Upper lobe of left lung (tissue), 6 donors: ENCODE data around the gene MPZL1. TPM values are rescaled to one million over a fixed set of nuclear protein-coding genes. Genes with fewer than 3 reads are reported as not detected.

Source experiments
- ATAC-seq, 2 donors: fragments of 200-7000 bp; cut with Tn5 transposase; one replicate each; pipeline ENCODE4 v1.9.1; 2022; ENCODE audit warnings: mild to moderate bottlenecking in 2 of 2, moderate library complexity in 2 of 2; ENCODE audit not compliant: low FRiP score in 2 of 2
- DNase-seq, 2 donors: peaks; one replicate each; pipeline ENCODE4 v3.0.0-alpha.2; 2019 to 2020
- H3K27ac ChIP-seq, 4 donors: fragments of 200-600 bp; sonication (generic); one replicate each; pipeline ENCODE4 v1.5.1; 2016 to 2019
- H3K27me3 ChIP-seq, 4 donors: fragments of 200-600 bp; sonication (generic); one replicate each; pipeline ENCODE4 v1.5.1; 2017 to 2019
- H3K36me3 ChIP-seq, 4 donors: fragments of 200-600 bp; sonication (generic); one replicate each; pipeline ENCODE4 v1.5.1; 2016 to 2019
- H3K4me1 ChIP-seq, 4 donors: fragments of 200-600 bp; sonication (generic); one replicate each; pipeline ENCODE4 v1.5.1; 2018 to 2019
- H3K4me3 ChIP-seq, 4 donors: fragments of 200-600 bp; sonication (generic); one replicate each; pipeline ENCODE4 v1.5.1; 2017 to 2019; ENCODE audit warnings: mild to moderate bottlenecking in 2 of 4, moderate library complexity in 1 of 4
- H3K9me3 ChIP-seq, 4 donors: fragments of 200-600 bp; sonication (generic); one replicate each; pipeline ENCODE4 v1.5.1; 2018 to 2019
- EP300 ChIP-seq, 4 donors: sonication (generic); formaldehyde crosslinking; IDR thresholded peaks; one replicate each; pipeline ENCODE4 v1.5.1; 2017; ENCODE audit warnings: antibody characterized with exemption in 4 of 4, control low read depth in 2 of 4
- POLR2A ChIP-seq, 4 donors: fragments of 450-650 bp; IDR thresholded peaks; one replicate each; pipeline ENCODE4 v1.5.1; 2016 to 2017; ENCODE audit warnings: antibody characterized with exemption in 4 of 4, mild to moderate bottlenecking in 2 of 4
- POLR2AphosphoS5 ChIP-seq, 2 donors: sonication (generic); formaldehyde crosslinking; IDR thresholded peaks; one replicate each; pipeline ENCODE4 v1.5.1; 2017; ENCODE audit warnings: antibody characterized with exemption in 2 of 2
- WGBS, 2 donors: methylation state at CpG; one replicate each; pipeline ENCODE4 v1.1.5; 2017 to 2018; 5-methylcytosine and 5-hydroxymethylcytosine counted together
- total RNA-seq, 6 donors: library from RNA; depleted of rRNA in 4 of 6; stranded (reverse); fragments of >200 nt in 4 of 6; gene quantifications; one replicate each; pipeline versions ENCODE4 v1.1.0 to v1.2.1, GENCODE V29; 2016 to 2021
- TF ChIP-seq, protein P1 (sequence below), 6 experiments: fragments of 450-650 bp in 4 of 6; fragments of 200-600 bp in 2 of 6; sonication (generic) in 2 of 6; IDR thresholded peaks; one replicate each; pipeline ENCODE4 v1.5.1; 2016 to 2019; ENCODE audit warnings: antibody characterized with exemption in 6 of 6
- donor health status: DM: no; HTN: no; CAD: no; lungs with moderate emphysema.
- donor health status: DM: no; HTN: yes; CAD: no; lungs with severe emphysema.

The MPZL1 gene
- total RNA-seq, 6 donors from 2014 or later, result 28.3 to 80.6 (median 65.4) TPM

DNA sequence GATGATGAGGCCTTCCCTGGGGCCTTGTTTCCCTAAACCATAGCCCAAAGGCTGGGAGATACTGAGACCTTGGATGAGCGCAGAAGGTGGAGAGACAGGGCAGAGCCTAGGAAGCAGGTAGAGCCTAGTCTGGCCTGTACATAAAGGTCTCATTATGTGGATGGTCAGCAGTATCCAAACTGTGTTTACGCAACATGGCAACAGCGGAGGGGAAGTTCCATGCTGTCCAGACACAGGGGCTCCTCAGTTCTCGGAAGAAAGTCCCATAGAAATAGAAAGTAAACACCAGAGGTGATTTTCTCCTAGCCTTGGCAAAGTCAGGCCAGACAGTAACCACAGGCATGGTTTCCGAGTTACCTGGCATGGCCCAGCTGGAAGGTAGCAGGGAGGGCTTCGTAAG lies 42.1 kb upstream of the MPZL1 start:
- peaks cover 6 to 30% (median 17%) of the 10 kb centered on the region in 4 donors for H3K4me1 ChIP-seq
- peak overlapping the region in 1 of 4 donors; percentile 0 for H3K27ac ChIP-seq
- no peak overlapping the region for H3K4me3 ChIP-seq
- no peaks in the 10 kb centered on the region for H3K36me3 ChIP-seq
- ATAC-seq, result peak in 1 of 2 donors; percentile 52
- H3K9me3 ChIP-seq, result no peaks in the 10 kb centered on the region
- no peak for DNase-seq
- no peak for TF ChIP-seq EP300 (IDR thresholded peaks at IDR 0.05)
- no peak for TF ChIP-seq POLR2AphosphoS5 (IDR thresholded peaks at IDR 0.05)
- no peak for TF ChIP-seq POLR2A (IDR thresholded peaks at IDR 0.05)
- TF ChIP-seq, protein P1, sequence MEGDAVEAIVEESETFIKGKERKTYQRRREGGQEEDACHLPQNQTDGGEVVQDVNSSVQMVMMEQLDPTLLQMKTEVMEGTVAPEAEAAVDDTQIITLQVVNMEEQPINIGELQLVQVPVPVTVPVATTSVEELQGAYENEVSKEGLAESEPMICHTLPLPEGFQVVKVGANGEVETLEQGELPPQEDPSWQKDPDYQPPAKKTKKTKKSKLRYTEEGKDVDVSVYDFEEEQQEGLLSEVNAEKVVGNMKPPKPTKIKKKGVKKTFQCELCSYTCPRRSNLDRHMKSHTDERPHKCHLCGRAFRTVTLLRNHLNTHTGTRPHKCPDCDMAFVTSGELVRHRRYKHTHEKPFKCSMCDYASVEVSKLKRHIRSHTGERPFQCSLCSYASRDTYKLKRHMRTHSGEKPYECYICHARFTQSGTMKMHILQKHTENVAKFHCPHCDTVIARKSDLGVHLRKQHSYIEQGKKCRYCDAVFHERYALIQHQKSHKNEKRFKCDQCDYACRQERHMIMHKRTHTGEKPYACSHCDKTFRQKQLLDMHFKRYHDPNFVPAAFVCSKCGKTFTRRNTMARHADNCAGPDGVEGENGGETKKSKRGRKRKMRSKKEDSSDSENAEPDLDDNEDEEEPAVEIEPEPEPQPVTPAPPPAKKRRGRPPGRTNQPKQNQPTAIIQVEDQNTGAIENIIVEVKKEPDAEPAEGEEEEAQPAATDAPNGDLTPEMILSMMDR (IDR thresholded peaks at IDR 0.05), result no peak
- no peaks in the 10 kb centered on the region for H3K27me3 ChIP-seq
- WGBS, 2 donors, result 89 to 95% methylated on average over 6 of the region's 6 CpGs

DNA sequence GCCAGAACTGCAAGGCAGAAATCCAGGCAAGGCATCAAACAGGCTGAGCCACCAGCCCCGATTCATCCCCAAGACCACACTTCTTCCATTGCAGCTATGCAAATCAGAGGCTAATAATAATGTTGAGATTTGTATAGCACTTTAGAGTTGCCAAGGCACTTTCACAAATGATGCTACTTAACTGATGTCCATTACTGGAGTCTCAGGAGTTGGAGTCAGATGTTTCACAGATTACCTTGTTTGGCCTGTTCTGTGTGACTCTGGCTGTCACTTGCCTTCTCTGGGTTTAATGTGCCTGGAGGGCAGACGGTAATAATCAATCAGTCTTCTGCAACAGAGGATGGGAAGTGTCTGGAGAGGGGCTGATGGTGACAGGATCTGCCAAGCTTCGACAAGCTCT lies 40.8 kb upstream of the MPZL1 start:
- Histone ChIP-seq H3K27me3 (no peaks in the 10 kb centered on the region), H3K4me1 (peaks cover 6 to 30% (median 17%) of the 10 kb centered on the region in 4 donors), H3K27ac (peak overlapping the region in 1 of 4 donors; percentile 1), H3K4me3 (no peak overlapping the region), H3K9me3 (no peaks in the 10 kb centered on the region), H3K36me3 (peaks cover 0 to 3% (median 0%) of the 10 kb centered on the region in 4 donors)
- 70 to 71% methylated on average over 3 of the region's 3 CpGs for WGBS, 2 donors
- DNase-seq (no peak), ATAC-seq (no peak)
- no peak for TF ChIP-seq POLR2AphosphoS5 (IDR thresholded peaks at IDR 0.05)

DNA sequence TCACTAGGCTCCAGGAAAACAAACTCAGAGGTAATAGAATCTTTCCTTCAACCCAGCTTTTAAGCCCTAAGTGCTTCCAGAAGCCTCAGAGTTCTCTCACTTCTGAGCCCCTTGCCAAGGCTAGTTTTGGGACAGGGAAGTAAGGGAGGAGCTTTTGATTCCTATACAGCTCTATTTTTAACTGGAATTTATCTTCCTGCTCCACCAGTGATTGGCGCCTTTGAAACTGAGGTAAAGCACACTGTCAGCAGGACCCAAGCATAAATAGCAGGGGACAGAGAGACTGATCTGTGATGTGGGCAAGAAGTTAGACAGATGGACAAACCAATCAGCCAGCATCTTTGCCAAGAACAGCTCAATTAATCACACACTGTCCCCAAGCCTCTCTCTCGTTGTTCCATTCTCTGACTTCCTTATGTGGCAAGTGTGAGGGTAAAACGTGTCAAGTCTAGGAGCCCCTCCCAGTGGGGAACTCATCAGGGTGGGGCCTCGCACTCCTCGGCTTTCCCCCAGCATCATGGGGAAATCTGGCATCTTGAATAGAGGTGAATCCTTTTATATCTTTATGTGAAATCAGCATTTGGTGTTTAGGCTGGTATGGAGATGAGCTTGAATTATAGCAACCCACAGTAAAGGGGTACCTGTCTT lies 40.2 kb upstream of the MPZL1 start:
- 55 to 75% methylated on average over 5 of the region's 5 CpGs for WGBS, 2 donors

DNA sequence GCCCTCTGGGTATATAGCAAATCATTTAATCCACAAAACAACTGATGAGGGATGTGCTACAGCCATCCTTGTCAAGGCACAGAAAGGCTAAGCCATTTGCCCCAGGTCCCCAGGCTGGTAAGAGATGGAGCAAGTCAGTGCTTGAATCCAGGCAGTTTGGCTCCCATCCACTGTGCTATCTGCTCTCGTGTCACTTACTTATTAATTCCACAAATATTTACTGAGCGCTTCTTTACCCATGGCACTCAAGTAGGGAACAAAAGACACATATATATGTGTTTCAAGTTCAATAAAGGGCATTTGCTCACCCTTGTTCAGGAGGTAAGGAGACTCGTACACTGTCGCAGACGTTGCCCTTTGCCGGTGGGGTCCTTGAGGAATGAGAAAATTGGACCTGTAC lies 38.6 kb upstream of the MPZL1 start:
- no peak for TF ChIP-seq POLR2A (IDR thresholded peaks at IDR 0.05)
- TF ChIP-seq, protein P1 (IDR thresholded peaks at IDR 0.05), result no peak
- no peak for TF ChIP-seq EP300 (IDR thresholded peaks at IDR 0.05)
- no peak for TF ChIP-seq POLR2AphosphoS5 (IDR thresholded peaks at IDR 0.05)
- no peak for ATAC-seq
- H3K4me3 ChIP-seq, result no peak overlapping the region
- H3K27me3 ChIP-seq, result no peaks in the 10 kb centered on the region
- no peak for DNase-seq
- peaks cover 10 to 35% (median 22%) of the 10 kb centered on the region in 4 donors for H3K4me1 ChIP-seq
- H3K36me3 ChIP-seq, result peaks cover 0 to 3% (median 0%) of the 10 kb centered on the region in 4 donors
- H3K27ac ChIP-seq, result peak overlapping the region in 2 of 4 donors; percentile 57 to 60
- WGBS, 2 donors, result 70 to 74% methylated on average over 6 of the region's 6 CpGs
- H3K9me3 ChIP-seq, result no peaks in the 10 kb centered on the region

More for the DNA sequence above, 40.2 kb upstream of the MPZL1 start:
- H3K4me1 ChIP-seq, result peaks cover 6 to 30% (median 17%) of the 10 kb centered on the region in 4 donors
- ATAC-seq (no peak), DNase-seq (no peak)
- TF ChIP-seq EP300 (IDR thresholded peaks at IDR 0.05) (no peak), POLR2A (IDR thresholded peaks at IDR 0.05) (no peak), POLR2AphosphoS5 (IDR thresholded peaks at IDR 0.05) (no peak)
- TF ChIP-seq, protein P1 (IDR thresholded peaks at IDR 0.05), result no peak
- H3K36me3 ChIP-seq, result peaks cover 0 to 3% (median 0%) of the 10 kb centered on the region in 4 donors
- H3K27me3 ChIP-seq, result no peaks in the 10 kb centered on the region
- H3K27ac ChIP-seq, result peak overlapping the region in 1 of 4 donors; percentile 1
- H3K4me3 ChIP-seq, result no peak overlapping the region
- no peaks in the 10 kb centered on the region for H3K9me3 ChIP-seq

DNA sequence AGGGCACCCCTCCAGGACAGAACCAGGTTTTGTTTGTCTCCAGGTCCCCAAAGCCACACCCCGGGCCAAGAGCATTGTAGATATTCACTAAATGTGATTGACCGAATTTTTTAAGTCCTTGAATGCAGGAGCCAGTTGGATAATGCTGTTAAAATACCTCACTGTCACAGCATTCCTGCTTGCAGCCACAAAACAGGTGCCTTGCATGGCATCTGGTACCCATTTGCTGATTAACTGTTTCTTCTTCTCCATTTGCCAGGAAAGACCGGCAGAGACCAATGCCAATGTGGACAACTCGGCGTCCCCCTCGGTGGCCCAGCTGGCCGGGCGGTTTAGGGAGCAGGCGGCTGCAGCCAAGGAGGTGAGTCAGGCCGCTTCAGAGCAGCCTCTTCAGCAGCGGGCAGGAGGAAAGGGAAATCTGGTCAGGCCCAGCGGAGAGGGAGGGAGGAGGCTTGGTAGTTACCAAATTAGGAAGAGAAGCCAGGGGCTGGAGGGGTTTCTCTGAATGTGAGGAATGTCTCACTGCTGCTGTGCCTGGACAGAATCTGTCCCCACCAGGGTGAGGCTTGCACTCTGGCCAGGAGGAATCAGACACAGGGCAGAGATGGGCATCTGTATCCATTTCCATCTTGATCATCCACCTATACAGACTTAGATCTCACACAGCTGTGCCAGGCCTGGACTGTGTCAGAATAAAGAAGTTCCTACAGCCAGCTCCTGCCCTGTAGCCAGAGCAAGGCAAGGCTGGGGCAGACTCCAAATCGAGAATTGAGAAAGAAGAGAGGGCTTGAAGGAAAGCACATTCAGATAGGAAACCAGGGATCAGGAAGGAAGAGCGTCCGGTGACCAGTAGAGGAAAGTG lies 37.9 kb upstream of the MPZL1 start:
- peaks cover 0 to 3% (median 0%) of the 10 kb centered on the region in 4 donors for H3K36me3 ChIP-seq
- no peak for TF ChIP-seq EP300 (IDR thresholded peaks at IDR 0.05)
- no peak for TF ChIP-seq POLR2A (IDR thresholded peaks at IDR 0.05)
- TF ChIP-seq POLR2AphosphoS5 (IDR thresholded peaks at IDR 0.05), result no peak
- TF ChIP-seq, protein P1 (IDR thresholded peaks at IDR 0.05), result no peak
- H3K27me3 ChIP-seq, result no peaks in the 10 kb centered on the region
- peak overlapping the region in 3 of 4 donors; percentile 57 to 60 (median 59) for H3K27ac ChIP-seq
- peak; percentile 70 to 75 for DNase-seq
- no peak overlapping the region for H3K4me3 ChIP-seq
- 56 to 64% methylated on average over 15 of the region's 15 CpGs for WGBS, 2 donors
- peaks cover 10 to 35% (median 22%) of the 10 kb centered on the region in 4 donors for H3K4me1 ChIP-seq
- H3K9me3 ChIP-seq, result no peaks in the 10 kb centered on the region
- ATAC-seq, result peak; percentile 64 to 78
